GM12874 (cell line): Measurements from ENCODE around the gene SOCS6.

ENCODE experiments used
- TF ChIP-seq, protein P1 (sequence below): IDR thresholded peaks from 2 replicates; pipeline ENCODE4 v1.5.1; 2011; ENCODE audit warnings: low read depth, mild to moderate bottlenecking, control low read depth, low read length, moderate library complexity; ENCODE audit not compliant: insufficient read depth

The SOCS6 gene

DNA sequence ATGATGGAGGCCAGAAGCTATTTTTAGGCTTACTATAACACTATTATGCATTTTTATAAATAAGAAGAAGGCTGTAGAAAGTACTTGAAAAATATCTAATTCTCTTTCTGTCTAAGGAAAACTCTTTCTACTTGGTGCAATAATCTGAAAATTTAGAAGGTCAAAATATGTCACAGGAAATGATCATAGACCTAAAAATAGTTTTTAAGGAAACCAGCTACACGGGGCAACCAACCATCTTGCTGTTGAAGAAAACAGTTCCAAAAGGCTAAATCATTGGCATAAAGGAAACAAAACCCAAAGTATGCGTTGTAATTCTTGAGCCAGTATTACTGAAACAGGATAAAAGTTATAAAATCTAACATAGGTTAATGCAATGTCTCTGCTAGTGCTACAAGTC is 40.2 kb downstream of the SOCS6 start:
- TF ChIP-seq, protein P1, sequence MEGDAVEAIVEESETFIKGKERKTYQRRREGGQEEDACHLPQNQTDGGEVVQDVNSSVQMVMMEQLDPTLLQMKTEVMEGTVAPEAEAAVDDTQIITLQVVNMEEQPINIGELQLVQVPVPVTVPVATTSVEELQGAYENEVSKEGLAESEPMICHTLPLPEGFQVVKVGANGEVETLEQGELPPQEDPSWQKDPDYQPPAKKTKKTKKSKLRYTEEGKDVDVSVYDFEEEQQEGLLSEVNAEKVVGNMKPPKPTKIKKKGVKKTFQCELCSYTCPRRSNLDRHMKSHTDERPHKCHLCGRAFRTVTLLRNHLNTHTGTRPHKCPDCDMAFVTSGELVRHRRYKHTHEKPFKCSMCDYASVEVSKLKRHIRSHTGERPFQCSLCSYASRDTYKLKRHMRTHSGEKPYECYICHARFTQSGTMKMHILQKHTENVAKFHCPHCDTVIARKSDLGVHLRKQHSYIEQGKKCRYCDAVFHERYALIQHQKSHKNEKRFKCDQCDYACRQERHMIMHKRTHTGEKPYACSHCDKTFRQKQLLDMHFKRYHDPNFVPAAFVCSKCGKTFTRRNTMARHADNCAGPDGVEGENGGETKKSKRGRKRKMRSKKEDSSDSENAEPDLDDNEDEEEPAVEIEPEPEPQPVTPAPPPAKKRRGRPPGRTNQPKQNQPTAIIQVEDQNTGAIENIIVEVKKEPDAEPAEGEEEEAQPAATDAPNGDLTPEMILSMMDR: no peak

DNA sequence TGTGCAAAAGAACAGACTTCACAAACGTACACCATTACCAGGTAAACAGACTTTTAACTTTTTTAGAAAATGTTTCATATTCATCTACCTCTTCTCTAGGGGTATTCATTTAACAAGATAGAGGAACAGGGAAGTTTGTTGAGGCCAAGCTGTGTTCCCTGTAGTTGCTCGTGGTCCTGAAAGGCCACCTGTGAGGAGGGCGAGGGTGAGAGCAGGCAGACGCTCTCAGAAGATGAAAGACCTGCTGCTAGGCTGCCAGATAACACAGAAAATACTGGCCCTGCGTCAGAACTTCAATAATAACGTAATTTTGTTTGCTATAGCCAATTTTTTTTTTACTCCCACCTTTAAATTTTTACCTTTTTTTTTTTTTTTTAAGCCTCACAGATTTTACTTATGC is 42.0 kb downstream of the SOCS6 start:
- TF ChIP-seq, protein P1: no peak

DNA sequence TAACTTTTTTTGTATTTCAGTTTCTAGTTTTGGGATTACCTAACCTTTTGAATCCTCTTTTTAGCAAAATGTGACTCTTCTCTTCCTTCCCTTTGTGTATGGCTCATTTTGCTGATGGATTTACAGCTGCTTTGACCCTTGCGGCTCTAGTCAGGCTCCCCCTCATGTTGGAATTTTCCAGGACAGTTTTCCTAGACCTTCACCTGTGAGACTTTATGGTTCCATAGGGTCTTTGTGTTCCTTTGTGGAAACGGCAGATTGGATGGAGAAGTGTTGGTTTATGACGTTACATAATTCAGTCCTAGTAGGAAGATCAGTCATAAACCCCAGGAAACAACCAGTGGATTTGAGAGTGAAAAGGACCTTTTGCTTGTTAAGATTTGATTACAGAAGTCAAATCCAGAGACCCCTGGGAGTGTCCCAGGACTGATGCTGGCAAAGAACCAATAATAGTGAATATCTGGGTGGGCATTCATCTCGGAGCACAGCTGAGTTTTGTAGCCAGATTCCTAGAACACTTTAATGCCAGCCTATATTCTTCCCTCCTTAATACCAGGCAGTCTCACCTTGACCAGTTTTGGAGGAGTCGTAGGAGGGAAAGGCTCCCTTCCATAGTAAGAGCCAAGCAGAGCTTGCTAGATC is 42.7 kb downstream of the SOCS6 start:
- TF ChIP-seq, protein P1: no peak

DNA sequence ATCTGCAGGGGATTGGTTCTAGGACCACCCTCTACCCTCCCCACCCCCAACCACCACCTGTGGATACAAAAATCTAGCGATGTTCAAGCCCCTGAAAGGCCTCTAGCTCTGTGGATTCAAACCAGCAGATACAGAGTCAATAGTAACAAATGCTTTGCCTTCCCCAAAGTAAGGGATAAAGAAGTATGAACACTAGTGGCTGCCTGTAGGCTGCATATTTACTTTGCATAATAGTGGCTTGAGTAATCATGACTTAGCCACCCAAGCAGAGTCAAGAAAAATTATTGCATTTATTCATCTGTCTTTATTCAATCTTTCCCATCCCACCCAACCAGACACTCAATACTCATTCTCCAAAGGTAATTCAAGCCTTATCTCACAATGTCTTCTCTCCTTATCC is 43.8 kb downstream of the SOCS6 start:
- TF ChIP-seq, protein P1: no peak

DNA sequence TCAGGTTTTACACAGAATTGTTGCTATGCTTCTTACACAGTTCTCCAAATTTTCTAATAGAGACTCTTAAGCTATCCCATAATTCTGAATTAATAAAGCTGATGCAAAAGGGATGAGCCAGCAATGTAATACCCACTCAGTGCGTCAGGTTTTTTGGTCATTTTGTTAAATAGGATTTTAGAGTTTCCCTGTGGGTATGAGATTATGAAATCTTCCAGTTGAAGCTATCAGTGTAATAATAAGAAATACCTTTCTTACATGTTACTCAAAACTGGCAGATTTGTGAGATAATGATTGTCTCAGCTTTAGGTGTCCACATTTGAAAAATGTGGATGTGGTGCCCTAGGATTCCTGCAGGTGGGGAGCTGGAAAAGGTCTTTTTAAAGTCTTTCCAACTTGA is 44.5 kb downstream of the SOCS6 start:
- TF ChIP-seq, protein P1: no peak

DNA sequence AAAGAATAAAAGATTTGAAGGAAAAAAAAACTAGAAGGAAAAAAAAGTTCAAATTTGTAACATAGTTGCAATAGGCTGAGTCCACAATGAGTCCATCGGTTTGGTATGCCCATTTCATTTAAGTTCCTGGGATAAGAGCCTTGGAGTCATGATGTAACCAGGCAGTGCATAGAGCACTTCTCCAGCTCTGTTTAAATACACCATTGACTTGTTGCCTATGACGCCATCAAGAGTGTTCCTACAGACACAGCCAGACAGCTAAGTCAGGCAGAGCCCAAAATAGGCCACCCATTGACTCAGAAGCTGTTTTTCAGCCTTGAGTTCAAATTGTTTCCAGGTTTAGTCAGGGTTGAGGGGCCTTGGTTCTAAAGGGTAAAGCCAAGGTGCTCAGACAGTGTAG is 44.9 kb downstream of the SOCS6 start:
- TF ChIP-seq, protein P1: no peak

DNA sequence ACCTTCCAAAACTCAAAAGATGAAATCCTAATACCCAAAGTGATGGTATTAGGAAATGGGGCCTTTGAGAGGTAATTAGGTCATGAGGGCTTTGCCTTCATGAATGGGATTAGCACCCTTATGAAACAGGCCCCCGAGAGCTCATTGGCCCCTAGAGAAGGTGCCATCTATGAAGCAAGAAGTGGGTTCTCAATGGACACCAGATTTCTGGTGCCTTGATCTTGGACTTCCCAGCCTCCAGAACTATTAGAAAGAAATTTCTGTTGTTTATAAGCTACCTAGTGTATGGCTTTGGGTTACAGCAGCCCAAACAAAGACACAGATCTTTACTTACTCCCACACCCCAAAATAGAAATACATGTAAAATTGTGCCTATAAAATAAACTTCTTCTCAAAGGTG is 45.4 kb downstream of the SOCS6 start:
- TF ChIP-seq, protein P1: no peak
